GM21515 (cell line): Measurements from ENCODE around the gene ZNF529.

Source experiments
- ATAC-seq: cut with Tn5 transposase; IDR thresholded peaks from one replicate; pipeline ENCODE4 v1.9.1; 2021; ENCODE audit not compliant: unreplicated experiment

ZNF529 gene

DNA sequence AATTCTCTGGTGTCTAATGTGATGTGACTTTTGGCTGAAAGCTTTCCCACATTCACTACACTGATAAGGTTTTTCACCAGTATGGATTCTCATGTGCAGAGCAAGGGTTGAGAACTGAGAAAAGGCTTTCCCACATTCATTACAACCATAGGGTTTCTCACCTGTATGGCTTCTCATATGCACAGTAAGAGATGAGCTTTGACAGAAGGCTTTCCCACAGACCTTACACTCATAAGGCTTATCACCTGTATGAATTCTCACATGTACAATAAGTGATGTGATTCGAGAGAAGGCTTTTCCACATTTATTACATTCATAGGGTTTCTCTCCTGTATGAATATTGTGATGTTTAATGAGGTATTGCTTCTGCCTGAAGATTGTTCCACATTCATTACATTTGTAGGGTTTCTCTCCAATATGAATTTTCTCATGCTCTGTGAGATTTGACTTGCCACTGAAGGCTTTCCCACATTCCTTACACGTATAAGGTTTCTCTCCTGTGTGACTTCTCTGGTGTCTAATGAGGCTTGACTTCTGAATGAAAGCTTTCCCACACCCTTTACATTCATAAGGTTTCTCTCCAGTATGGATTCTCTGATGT is 59.0 kb downstream of the ZNF529 start:
- ATAC-seq = no peak

DNA sequence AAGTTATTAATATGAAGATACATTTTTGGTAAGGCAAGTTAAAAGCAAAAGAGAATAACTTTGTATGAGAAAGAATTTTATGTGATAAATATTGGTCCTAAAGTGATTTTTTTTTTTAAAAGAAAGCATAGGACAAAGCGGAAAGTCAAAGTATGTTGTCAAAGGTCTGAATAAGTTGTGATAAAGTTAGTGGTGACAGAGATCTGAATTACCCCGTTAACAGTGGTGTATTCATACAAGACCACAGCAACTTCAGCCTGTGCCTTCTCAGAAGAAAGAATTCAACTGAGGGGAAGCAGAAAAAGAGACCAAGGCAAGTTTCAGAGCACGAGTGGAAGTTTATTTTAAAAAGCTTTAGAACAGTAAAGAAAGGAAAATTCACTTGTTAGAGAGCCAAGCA is 64.8 kb downstream of the ZNF529 start:
- no peak for ATAC-seq

DNA sequence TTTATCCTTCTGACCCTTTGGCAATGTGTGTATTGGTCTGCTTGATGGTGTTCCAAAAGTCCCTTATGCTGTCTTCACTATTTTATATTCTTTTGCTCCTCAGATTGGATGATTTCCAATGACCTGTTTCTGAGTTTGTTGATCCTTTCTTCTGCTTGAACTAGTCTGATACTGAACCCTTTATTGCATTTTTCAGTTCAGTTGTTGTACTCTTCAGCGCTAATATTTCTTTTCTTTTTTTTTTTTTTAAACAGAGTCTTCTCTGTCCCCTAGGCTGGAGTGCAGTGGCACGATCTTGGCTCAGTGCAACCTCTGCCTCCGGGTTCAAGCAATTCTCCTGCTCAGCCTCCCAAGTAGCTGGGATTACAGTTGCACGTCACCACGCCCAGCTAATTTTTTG is 71.1 kb downstream of the ZNF529 start:
- no peak for ATAC-seq

DNA sequence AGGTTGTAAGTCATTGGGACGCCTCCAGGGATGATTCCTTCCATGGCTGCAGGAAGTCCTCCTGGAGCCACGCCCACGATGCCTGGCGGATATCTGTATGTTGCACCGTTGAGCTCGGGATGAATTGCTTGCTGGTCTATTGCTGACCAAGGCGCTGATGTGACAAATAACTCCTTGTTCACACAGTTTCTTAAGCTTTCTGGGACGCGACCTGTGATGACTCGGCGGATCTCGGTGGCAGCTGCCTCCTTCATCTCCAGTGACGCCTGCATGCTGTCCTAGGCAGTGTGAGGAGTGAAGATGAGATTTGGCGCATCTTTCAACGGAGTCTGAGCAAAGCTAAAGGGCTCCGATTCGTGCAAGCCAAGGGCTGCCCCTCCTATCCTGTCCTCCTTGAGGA is 76.1 kb downstream of the ZNF529 start:
- ATAC-seq = no peak
